ENCODE measurements around the gene FHIT.

Gene FHIT

DNA sequence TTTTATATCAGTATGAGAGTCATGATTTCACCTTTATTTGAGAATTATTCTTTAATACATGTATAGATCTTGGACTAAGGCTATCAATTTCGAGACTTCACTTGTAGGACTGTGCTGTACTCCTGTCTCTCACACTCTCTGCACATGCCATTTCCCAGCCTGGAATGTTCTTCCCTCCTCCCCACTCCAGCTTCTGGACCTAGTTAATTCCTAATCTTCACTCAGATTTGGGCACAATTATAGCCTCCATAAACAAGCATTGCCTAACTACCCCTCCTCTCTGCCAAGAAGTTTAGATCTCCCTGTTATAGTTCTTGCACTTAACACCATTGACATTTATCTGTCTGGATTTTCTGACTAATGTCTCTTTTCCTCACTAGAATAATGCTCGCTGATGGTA is 88.3 kb downstream of the FHIT start:
- DNase-seq: no peak

DNA sequence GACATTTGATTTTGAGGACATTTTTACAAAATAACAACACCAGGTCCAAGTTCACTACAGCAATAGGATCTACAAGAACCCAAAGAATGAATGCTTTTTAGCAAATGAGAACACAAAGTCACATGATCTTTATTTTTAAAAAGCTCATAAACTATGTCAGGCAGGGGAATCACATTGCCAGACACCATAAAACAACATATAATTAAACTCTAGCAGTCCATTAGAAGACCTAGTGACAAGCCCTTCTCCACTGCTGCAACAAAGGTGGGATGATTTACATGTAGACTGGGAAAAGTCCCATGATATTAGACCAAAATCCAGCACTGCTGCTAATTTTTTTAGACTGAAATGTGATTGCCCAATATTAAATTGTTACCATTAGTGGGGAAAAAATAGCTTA is 92.6 kb downstream of the FHIT start:
- DNase-seq: no peak

DNA sequence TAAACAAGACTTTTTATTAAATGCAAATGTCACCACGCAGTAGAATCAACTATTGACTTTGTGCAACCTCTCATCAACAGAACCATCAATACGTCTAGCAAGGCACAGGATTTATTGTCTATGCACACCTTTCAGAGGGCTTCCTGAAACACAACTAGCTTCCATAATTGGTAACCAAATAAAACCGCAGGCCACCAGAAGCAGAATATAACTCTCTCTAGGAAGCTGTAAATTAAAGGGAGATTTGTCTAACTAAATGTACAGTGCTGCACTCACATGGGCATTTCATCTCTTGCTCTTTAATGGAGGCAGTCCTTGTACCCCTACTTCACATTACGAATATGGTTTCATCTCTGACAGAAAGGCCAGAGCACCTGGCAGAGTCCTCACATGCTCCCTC is 93.0 kb downstream of the FHIT start:
- no peak for DNase-seq

GRCh38 chr3:61157414-61157813 is 93.8 kb downstream of the FHIT start:
- no peak for DNase-seq

DNA sequence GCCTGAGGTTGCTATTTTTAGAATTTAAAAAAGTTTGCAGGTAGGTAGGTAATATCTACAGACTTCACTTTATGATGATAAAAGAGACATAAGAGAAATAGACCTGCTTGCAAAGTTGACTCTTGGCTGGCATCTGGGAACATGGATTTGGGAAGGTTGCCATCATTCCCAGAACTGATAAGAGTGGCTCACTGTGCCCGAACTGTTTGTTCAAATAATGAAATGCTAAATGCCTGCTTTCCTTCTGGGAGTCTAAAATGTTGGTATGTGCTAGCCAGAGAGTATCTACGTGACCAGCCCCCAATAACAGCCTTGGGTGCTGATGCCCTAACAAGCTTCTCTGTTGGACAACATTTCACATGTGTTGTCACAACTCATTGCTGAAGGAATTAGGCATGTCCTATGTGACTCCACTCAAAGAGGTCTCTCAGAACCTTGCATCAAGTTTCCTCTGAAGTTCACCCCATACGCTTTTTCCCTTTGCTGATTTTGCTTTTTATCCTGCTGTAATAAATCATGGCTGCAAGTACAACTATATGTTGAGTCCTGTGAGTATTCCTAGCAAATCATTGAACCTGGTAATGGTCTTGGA is 95.5 kb downstream of the FHIT start:
- DNase-seq: no peak

DNA sequence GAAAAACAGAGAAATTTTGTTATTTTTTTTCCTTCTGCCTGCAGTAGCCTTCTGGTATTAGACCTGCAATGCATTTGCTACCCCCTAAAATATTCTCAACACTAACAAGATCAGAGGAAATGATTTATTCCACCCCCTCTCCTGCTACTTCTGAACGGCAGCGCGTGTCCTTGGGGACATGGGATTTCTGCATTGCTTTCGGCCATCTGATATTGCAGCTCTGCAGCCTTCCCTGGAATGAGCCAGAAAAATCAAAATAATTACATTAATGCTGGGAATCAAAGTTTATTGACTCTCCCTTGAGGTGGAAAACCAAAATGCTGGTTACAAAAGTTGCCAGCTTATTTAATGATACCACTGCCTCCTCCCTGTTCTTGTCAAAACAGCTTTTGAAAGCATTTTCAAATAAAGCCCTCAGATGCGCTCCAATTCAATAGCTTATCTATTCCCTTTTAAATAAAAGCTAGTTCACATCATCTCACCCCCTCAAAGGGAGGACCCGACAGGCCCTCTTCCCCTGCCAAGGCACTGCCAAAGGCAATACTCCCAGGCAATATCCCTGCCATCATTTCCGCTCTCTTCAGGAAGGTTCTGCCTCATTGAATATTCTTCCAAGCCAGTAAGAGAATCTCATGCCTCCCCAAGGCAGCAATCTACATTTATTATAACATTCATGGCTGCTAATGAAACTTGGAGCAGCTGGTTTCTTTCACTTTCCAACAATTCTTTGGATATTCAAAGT is 96.6 kb downstream of the FHIT start:
- no peak for DNase-seq

DNA sequence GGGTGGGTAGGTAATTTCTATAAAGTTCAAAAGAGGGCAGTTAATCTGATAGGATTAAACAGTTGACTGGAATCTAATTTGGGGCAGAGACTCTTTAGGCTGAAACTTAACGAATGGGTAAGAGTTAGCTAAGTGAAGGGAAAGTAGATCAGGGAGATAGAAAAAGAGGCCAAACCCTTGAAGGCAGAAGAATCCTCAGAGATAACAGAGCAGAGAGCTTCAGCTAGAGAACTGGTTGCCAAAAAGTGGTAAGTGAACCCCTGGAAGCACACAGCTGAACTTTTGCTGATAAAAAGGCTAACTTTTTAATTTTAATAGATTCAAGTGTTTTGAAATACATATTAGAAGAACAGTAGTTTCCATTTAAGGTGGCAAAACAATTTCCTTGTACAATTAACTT is 99.2 kb downstream of the FHIT start:
- no peak for DNase-seq

- no peak for DNase-seq
These were observed 102.0 kb downstream of the FHIT start for GRCh38 chr3:61149236-61149635.

GRCh38 chr3:61146010-61146890 is 105.0 kb downstream of the FHIT start:
- DNase-seq: no peak

- no peak for DNase-seq
These were observed 109.6 kb downstream of the FHIT start for GRCh38 chr3:61141697-61142096.

- DNase-seq: no peak
These were observed 110.0 kb downstream of the FHIT start for GRCh38 chr3:61141227-61141626.

DNA sequence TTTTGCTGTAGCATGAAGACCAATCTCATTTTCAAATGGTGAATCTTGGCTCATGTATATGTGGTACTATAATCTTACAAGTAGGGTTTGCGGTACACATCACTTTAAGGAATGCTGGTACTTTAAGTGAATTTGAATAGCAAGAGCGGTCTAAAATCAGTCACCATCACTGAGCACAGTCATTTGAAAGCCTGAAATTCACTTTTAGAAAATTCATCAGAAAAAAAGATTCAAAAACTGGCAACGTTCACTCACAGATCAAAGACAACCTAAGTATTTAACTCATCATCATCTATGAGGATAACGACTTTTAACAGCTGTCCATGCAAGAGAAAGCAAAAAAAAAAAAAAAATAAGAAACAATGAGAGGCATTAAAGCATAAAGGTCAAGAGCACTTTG is 111.6 kb downstream of the FHIT start:
- DNase-seq: no peak

DNA sequence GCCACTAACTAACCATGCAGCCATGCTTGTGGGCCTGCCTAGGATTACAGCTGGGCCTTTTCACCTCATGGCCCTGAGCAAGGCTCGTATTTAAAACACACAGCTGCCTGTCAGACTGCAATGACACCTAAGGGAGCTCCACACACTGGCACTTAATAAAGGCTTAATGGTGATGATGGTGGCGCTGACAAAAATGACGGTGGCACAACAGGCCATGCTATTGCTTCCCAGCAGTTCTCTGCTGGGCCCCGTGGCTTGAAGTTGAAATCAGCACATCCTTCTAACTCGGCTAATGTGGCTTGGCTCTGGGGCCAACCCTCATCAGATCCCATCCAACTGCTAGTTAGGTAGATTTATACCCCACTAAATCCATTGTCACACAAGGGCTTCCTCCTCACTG is 112.9 kb downstream of the FHIT start:
- no peak for DNase-seq

DNA sequence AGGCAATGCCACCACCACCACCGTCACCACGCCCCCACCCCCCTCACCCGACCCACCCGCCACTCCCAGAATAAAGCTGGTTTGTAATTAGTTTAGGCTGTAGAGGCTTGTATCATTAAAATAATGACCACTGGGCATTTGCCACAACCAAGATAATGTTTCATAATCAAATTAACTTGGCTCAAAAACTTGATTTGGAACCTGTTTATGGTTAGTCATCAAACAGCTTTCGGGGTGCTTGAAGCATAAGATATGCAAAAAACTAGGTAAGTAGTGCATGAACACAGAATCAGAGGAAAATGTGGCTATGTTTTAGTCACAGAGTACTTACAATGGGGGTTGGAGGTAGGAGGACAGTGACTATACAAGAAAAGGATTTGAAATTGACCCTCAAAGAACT is 115.1 kb downstream of the FHIT start:
- DNase-seq: peak; percentile 65

DNA sequence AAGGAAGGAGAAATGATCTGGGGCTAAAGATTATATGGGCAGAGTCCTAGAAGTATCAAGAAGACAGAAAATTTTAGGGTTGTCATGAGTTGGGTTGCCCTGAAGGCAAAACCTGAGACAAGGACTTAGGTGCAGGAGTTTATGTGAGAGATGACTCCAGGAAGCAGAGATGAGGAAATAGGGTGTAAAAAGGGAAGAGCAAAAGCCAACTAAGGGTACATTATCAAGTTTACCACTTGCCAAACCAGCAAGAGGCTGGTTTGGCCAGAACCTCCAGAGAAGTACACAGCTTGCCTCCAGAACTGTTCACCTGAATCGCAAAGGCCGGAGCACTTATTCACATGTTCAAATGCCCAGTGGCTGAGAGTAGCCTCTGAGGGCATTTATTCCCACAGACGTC is 116.7 kb downstream of the FHIT start:
- no peak for DNase-seq

DNA sequence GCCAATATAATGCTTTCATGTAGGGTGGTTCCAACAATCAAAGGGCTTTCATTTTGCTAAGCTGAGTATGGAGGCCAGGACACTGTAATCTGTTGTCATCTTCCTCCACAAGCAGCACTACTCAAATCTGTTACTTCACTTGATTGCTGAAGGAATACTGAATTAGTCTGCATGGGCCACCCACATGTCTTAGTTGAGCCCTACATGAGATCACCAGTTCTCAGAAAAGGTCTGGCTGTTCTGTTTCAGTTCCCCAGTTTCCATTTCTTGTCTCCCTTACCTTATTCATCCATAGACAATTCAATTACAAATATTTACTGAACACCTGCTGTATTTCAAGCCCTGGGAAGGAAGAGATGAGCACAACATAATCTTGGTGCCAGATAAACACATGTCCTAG is 119.2 kb downstream of the FHIT start:
- no peak for DNase-seq

DNA sequence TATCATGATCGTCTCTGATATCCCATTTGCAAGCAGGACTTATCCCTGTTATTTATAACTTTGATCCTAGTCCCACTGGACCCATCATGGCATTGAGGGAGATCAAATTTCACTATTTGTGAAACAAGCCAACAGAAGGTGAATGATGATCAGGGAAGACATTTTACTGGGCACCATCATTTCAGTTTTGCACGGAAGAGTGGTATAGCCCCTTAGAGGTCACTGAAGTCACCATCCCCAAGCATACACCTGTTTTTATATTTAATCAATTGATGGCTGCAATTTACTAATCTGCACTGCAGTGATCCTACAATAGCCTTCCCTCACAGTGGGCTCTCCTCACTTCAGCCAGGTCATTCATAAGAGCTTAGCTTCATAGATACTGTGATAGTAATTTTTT is 132.4 kb downstream of the FHIT start:
- no peak for DNase-seq

DNA sequence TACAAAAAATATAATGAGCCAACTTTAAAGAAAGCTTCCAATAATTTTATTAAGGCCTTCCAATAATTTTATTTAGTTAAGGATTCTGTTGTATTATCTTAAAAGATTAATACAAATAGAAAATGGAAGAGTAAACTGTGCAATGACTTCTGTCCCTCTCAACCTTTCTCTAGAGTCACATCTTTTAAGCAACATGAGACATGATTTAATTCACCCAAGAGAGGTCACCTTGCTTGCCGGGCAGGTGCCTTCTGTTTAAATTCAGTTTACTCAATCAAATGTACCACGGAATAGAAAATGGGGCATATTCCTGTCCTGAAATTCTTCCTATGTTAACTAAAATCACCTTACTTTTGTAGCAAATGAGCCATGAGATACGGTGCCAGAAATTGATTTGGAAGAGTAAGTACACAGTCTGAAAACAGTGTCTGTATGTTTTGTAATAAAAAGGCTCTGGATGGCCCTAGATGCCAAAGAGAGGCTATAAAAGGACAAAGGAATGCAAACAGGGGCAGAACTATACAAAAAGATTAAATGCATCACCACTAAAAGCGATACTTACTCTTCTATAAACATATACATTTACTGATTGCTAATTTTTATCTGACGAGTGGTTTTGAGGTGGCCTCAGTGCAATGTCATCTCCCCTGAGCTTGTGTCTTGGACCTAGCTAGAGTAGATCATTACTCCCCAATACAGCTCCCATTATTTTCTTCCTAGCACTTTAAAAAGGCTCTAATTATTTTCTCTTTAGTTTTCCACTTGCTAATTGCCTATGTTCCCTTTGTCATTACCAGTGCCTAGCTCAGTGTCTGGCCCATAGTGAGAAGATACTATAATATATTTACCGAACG is 134.0 kb downstream of the FHIT start:
- no peak for DNase-seq

GRCh38 chr3:61114316-61114953 is 136.8 kb downstream of the FHIT start:
- DNase-seq: no peak

DNA sequence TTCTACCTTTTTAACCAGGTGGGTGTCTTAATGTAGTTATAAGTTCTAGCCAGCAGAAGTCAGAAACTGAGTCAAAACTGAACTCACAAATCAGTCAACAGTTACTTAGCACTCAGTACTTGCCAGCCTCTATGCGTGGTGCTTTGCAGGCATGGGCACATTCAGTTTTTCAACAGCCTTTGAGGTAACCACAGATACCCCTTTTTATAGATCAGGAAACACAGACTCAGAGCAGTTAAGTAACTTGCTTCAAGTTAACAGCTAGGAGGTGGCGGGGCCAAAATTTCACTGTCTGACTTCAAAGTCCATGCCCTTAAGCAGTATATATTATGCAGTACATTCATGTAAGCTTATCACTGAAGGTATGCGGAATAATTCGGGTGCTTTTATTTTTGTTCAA is 139.4 kb downstream of the FHIT start:
- no peak for DNase-seq

- DNase-seq: no peak
These were observed 140.7 kb downstream of the FHIT start for GRCh38 chr3:61110576-61110975.

GRCh38 chr3:61108247-61109019 is 142.8 kb downstream of the FHIT start:
- DNase-seq: no peak

Data from NCI-H1048 (cell line).